Smooth muscle cell (in vitro differentiated cells): ENCODE measurements around the gene ARHGEF4. TPM values are rescaled to one million over a fixed set of nuclear protein-coding genes. Genes with fewer than 3 reads are reported as not detected.

Source experiments
- DNase-seq: peaks from one replicate; lab custom pipeline; 2025; ENCODE audit not compliant: unreplicated experiment; lab: John Stamatoyannopoulos, UW
- H2AFZ ChIP-seq: fragments of 200-600 bp; sonication (generic); 2 replicates; pipeline ENCODE4 v1.6.0; 2016; ENCODE audit warnings: antibody characterized with exemption, low read depth, mild to moderate bottlenecking
- H3F3A ChIP-seq: fragments of 200-600 bp; sonication (generic); 2 replicates; pipeline ENCODE4 v1.6.0; 2017; ENCODE audit warnings: antibody characterized with exemption, low read depth
- H3K27ac ChIP-seq: fragments of 200-600 bp; sonication (generic); 2 replicates; pipeline ENCODE4 v1.5.1; 2016; ENCODE audit warnings: low read depth, mild to moderate bottlenecking
- H3K27me3 ChIP-seq: fragments of 200-600 bp; sonication (generic); 2 replicates; pipeline ENCODE4 v1.6.1; 2016; ENCODE audit warnings: low read depth, mild to moderate bottlenecking
- H3K36me3 ChIP-seq: fragments of 200-600 bp; sonication (generic); 2 replicates; pipeline ENCODE4 v1.5.1; 2016; ENCODE audit warnings: low read depth
- H3K4me1 ChIP-seq: fragments of 200-600 bp; sonication (generic); 2 replicates; pipeline ENCODE4 v1.5.1; 2016; ENCODE audit warnings: low read depth
- H3K4me2 ChIP-seq: fragments of 200-600 bp; sonication (generic); 2 replicates; pipeline ENCODE4 v1.6.0; 2016; ENCODE audit warnings: mild to moderate bottlenecking
- H3K4me3 ChIP-seq: fragments of 200-600 bp; sonication (generic); 2 replicates; pipeline ENCODE4 v1.5.1; 2016; ENCODE audit warnings: mild to moderate bottlenecking
- H3K79me2 ChIP-seq: fragments of 200-600 bp; sonication (generic); 2 replicates; pipeline ENCODE4 v1.6.0; 2016; ENCODE audit warnings: low read depth, mild to moderate bottlenecking
- H3K9ac ChIP-seq: fragments of 200-600 bp; sonication (generic); 2 replicates; pipeline ENCODE4 v1.6.0; 2016; ENCODE audit warnings: low read depth
- H3K9me3 ChIP-seq: fragments of 200-600 bp; sonication (generic); replicated peaks from 2 replicates; pipeline ENCODE4 v1.5.1; 2016; ENCODE audit warnings: low read depth
- H4K20me1 ChIP-seq: fragments of 200-600 bp; sonication (generic); 2 replicates; pipeline ENCODE4 v1.6.0; 2016; ENCODE audit warnings: low read depth
- CTCF ChIP-seq: fragments of 200-600 bp; sonication (generic); IDR thresholded peaks from 2 replicates; pipeline ENCODE4 v1.5.1; 2017; ENCODE audit warnings: borderline replicate concordance, mild to moderate bottlenecking, antibody characterized with exemption; ENCODE audit not compliant: insufficient read depth, poor library complexity, severe bottlenecking
- WGBS: methylation state at CpG from one replicate; pipeline ENCODE4 v1.1.7; 2016; ENCODE audit warnings: low lambda C conversion rate; 5-methylcytosine and 5-hydroxymethylcytosine counted together
- polyA plus RNA-seq: library from polyadenylated mRNA; unstranded; fragments of >200 nt; fragmentation: Nextera tagmentation; extraction: Ambion mirVana; gene quantifications from 2 replicates; pipeline ENCODE4 v1.2.1, GENCODE V29; 2016
- total RNA-seq: library from RNA; depleted of rRNA; stranded (reverse); fragments of >200 nt; gene quantifications from 2 replicates; pipeline ENCODE4 v1.2.3, GENCODE V29; 2014

ARHGEF4 gene
- total and polyA plus RNA-seq, 2 experiments from 2014 or later: 14.9 to 16.0 TPM

GRCh38 chr2:130823171-130823885, 13.4 kb upstream of the ARHGEF4 start:
- Histone ChIP-seq H3K9ac (peak overlapping the region; percentile 62), H3K79me2 (no peaks in the 10 kb centered on the region), H2AFZ (no peak overlapping the region), H4K20me1 (no peaks in the 10 kb centered on the region), H3K27me3 (no peaks in the 10 kb centered on the region), H3K4me2 (no peak overlapping the region), H3K27ac (peak overlapping the region; percentile 73), H3K36me3 (no peaks in the 10 kb centered on the region), H3K4me1 (peaks cover 33% of the 10 kb centered on the region), H3K9me3 (no peaks in the 10 kb centered on the region), H3F3A (no peaks in the 10 kb centered on the region), H3K4me3 (no peak overlapping the region)
- no peak for TF ChIP-seq CTCF
- DNase-seq: no peak
- 100% methylated on average over 9 of the region's 10 CpGs for WGBS

- 93% methylated on average over 8 of the region's 10 CpGs for whole genome bisulfite sequencing
- H3K79me2 ChIP-seq: no peaks in the 10 kb centered on the region
- peak overlapping the region; percentile 17 for H3K4me2 ChIP-seq
- H3K9ac ChIP-seq: peak overlapping the region; percentile 62
- H3K4me1 ChIP-seq: peaks cover 33% of the 10 kb centered on the region
- H3K36me3 ChIP-seq: no peaks in the 10 kb centered on the region
- DNase-seq: no peak
- no peaks in the 10 kb centered on the region for H3K9me3 ChIP-seq
- no peak for TF ChIP-seq CTCF
- no peaks in the 10 kb centered on the region for H4K20me1 ChIP-seq
- no peaks in the 10 kb centered on the region for H3F3A ChIP-seq
- H3K4me3 ChIP-seq: no peak overlapping the region
- H3K27ac ChIP-seq: peak overlapping the region; percentile 73
- H3K27me3 ChIP-seq: no peaks in the 10 kb centered on the region
- no peak overlapping the region for H2AFZ ChIP-seq
These were observed 12.7 kb upstream of the ARHGEF4 start for GRCh38 chr2:130823886-130824491.

GRCh38 chr2:130824492-130825061, 12.1 kb upstream of the ARHGEF4 start:
- H3K4me1 ChIP-seq: peaks cover 32% of the 10 kb centered on the region
- WGBS: 53% methylated on average over 8 of the region's 8 CpGs
- no peak for TF ChIP-seq CTCF
- no peaks in the 10 kb centered on the region for H4K20me1 ChIP-seq
- H3K36me3 ChIP-seq: no peaks in the 10 kb centered on the region
- peak overlapping the region; percentile 17 for H3K4me2 ChIP-seq
- no peaks in the 10 kb centered on the region for H3K27me3 ChIP-seq
- H3K4me3 ChIP-seq: no peak overlapping the region
- no peak for DNase-seq
- peak overlapping the region; percentile 62 for H3K9ac ChIP-seq
- peak overlapping the region; percentile 73 for H3K27ac ChIP-seq
- H2AFZ ChIP-seq: no peak overlapping the region
- no peaks in the 10 kb centered on the region for H3K79me2 ChIP-seq
- no peaks in the 10 kb centered on the region for H3K9me3 ChIP-seq
- no peaks in the 10 kb centered on the region for H3F3A ChIP-seq
